ENCODE data around the gene FOXP1. TPM values are rescaled to one million over a fixed set of nuclear protein-coding genes. Genes with fewer than 3 reads are reported as not detected.

FOXP1 gene
- total and polyA plus RNA-seq, 2 of the 8 experiments (the other 6 are each of a cell fraction or from before 2014, with no cell fraction given), result 13.9 to 25.4 TPM

DNA sequence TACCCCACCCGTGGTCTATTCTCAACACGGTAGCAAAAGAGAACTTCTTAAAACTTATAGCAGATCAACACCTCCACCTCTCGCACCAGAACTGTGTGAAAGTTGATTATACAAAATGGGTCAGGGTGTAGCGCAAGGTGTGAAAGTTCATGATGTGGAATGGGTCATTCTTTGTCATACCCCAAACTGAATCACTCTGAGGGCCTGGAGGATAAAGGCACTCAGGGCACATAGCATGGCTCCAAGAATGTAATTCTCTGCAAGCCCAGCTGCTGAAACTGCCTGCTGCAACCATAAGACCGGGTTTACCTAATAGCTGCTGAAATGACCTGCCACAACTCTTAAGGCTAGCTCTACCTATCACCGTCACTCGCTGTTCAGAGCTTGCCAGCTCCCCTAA is 70.0 kb downstream of the FOXP1 start (continued):
- no peak for TF ChIP-seq JUND (IDR thresholded peaks at IDR 0.05; ENCODE audit: low read length)
- TF ChIP-seq, protein P1, sequence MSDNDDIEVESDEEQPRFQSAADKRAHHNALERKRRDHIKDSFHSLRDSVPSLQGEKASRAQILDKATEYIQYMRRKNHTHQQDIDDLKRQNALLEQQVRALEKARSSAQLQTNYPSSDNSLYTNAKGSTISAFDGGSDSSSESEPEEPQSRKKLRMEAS (IDR thresholded peaks at IDR 0.05), result no peak
- no peak for TF ChIP-seq CREB1 (IDR thresholded peaks at IDR 0.05)
- TF ChIP-seq CHD1 (IDR thresholded peaks at IDR 0.05; ENCODE audit: low read depth, low read length), result no peak
- TF ChIP-seq GABPA (IDR thresholded peaks at IDR 0.05; ENCODE audit: borderline replicate concordance, insufficient read depth, low read length), result no peak

Data from H1 (cell line).